Measurements from ENCODE around the gene EML6. TPM values are rescaled to one million over a fixed set of nuclear protein-coding genes. Genes with fewer than 3 reads are reported as not detected.

EML6 gene
- total and polyA plus RNA-seq, 4 donors: 0.94 to 5.1 (median 2.0) TPM

- ATAC-seq (ENCODE audit: insufficient read depth, low FRiP score) (no peak), DNase-seq (no peak)
- Histone ChIP-seq H3K27ac (ENCODE audit: low read depth in 1 of 2, low read length in 1 of 2) (no peak overlapping the region), H3K36me3 (ENCODE audit: control insufficient read depth in 4 of 4, insufficient read depth in 4 of 4, low read length in 4 of 4) (no peaks in the 10 kb centered on the region), H3K9ac (ENCODE audit: insufficient read depth in 1 of 2, low read length in 2 of 2) (no peak overlapping the region), H3K4me3 (no peak overlapping the region), H3K27me3 (ENCODE audit: control insufficient read depth in 3 of 3, insufficient read depth in 3 of 3, low read length in 2 of 3) (no peaks in the 10 kb centered on the region), H3K4me1 (ENCODE audit: control insufficient read depth in 5 of 5, insufficient read depth in 5 of 5, low read length in 5 of 5) (no peaks in the 10 kb centered on the region), H3K9me3 (ENCODE audit: control insufficient read depth in 4 of 4, insufficient read depth in 3 of 4, low read length in 3 of 4) (no peaks in the 10 kb centered on the region)
- WGBS, 2 donors: 75 to 83% methylated on average over 3 of the region's 3 CpGs
- TF ChIP-seq CTCF (IDR thresholded peaks at IDR 0.05; ENCODE audit: control extremely low read depth, extremely low read depth): no peak
Measured at GRCh38 chr2:54906716-54907115, 183.3 kb downstream of the EML6 start.

GRCh38 chr2:54907663-54908062 lies 184.2 kb downstream of the EML6 start:
- no peak for TF ChIP-seq CTCF (IDR thresholded peaks at IDR 0.05; ENCODE audit: control extremely low read depth, extremely low read depth)
- no peak for DNase-seq
- H3K9ac ChIP-seq (ENCODE audit: insufficient read depth in 1 of 2, low read length in 2 of 2): no peak overlapping the region
- 94 to 99% methylated on average over 1 of the region's 1 CpG for WGBS, 2 donors
- no peaks in the 10 kb centered on the region for H3K9me3 ChIP-seq (ENCODE audit: control insufficient read depth in 4 of 4, insufficient read depth in 3 of 4, low read length in 3 of 4)
- no peaks in the 10 kb centered on the region for H3K4me1 ChIP-seq (ENCODE audit: control insufficient read depth in 5 of 5, insufficient read depth in 5 of 5, low read length in 5 of 5)
- H3K4me3 ChIP-seq: no peak overlapping the region
- H3K27ac ChIP-seq (ENCODE audit: low read depth in 1 of 2, low read length in 1 of 2): no peak overlapping the region
- no peaks in the 10 kb centered on the region for H3K36me3 ChIP-seq (ENCODE audit: control insufficient read depth in 4 of 4, insufficient read depth in 4 of 4, low read length in 4 of 4)
- no peak for ATAC-seq (ENCODE audit: insufficient read depth, low FRiP score)
- H3K27me3 ChIP-seq (ENCODE audit: control insufficient read depth in 3 of 3, insufficient read depth in 3 of 3, low read length in 2 of 3): no peaks in the 10 kb centered on the region

GRCh38 chr2:54908591-54908990 lies 185.1 kb downstream of the EML6 start:
- Histone ChIP-seq H3K4me3 (no peak overlapping the region), H3K9me3 (ENCODE audit: control insufficient read depth in 4 of 4, insufficient read depth in 3 of 4, low read length in 3 of 4) (no peaks in the 10 kb centered on the region), H3K36me3 (ENCODE audit: control insufficient read depth in 4 of 4, insufficient read depth in 4 of 4, low read length in 4 of 4) (no peaks in the 10 kb centered on the region), H3K27me3 (ENCODE audit: control insufficient read depth in 3 of 3, insufficient read depth in 3 of 3, low read length in 2 of 3) (no peaks in the 10 kb centered on the region), H3K4me1 (ENCODE audit: control insufficient read depth in 5 of 5, insufficient read depth in 5 of 5, low read length in 5 of 5) (no peaks in the 10 kb centered on the region), H3K9ac (ENCODE audit: insufficient read depth in 1 of 2, low read length in 2 of 2) (no peak overlapping the region), H3K27ac (ENCODE audit: low read depth in 1 of 2, low read length in 1 of 2) (no peak overlapping the region)
- WGBS, 2 donors: 89 to 96% methylated on average over 6 of the region's 6 CpGs
- ATAC-seq (ENCODE audit: insufficient read depth, low FRiP score): no peak
- TF ChIP-seq CTCF (IDR thresholded peaks at IDR 0.05; ENCODE audit: control extremely low read depth, extremely low read depth): no peak
- no peak for DNase-seq

DNA sequence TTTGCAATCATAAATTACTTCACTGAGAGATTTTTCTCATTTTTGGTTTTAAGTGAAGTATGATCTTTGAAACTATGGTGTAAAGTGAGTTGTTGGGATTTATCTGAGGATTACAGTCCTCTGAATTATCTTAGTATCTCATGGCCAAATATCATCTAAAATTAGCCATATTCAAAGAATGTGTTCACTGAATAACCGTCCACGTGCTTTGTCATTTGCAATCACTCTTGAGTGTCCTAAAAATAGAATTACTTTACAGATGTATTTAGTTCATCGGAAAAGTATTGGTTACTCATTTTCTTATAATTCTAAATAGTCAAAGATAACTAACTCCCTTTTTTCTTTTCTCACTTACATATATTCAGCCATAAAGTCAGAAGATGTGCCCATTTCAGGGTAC lies 185.5 kb downstream of the EML6 start:
- WGBS, 2 donors: 68 to 85% methylated on average over 3 of the region's 3 CpGs
- Histone ChIP-seq H3K9ac (ENCODE audit: insufficient read depth in 1 of 2, low read length in 2 of 2) (no peak overlapping the region), H3K27ac (ENCODE audit: low read depth in 1 of 2, low read length in 1 of 2) (no peak overlapping the region), H3K36me3 (ENCODE audit: control insufficient read depth in 4 of 4, insufficient read depth in 4 of 4, low read length in 4 of 4) (no peaks in the 10 kb centered on the region), H3K27me3 (ENCODE audit: control insufficient read depth in 3 of 3, insufficient read depth in 3 of 3, low read length in 2 of 3) (no peaks in the 10 kb centered on the region), H3K4me1 (ENCODE audit: control insufficient read depth in 5 of 5, insufficient read depth in 5 of 5, low read length in 5 of 5) (no peaks in the 10 kb centered on the region), H3K9me3 (ENCODE audit: control insufficient read depth in 4 of 4, insufficient read depth in 3 of 4, low read length in 3 of 4) (no peaks in the 10 kb centered on the region), H3K4me3 (no peak overlapping the region)
- no peak for ATAC-seq (ENCODE audit: insufficient read depth, low FRiP score)
- DNase-seq: no peak
- TF ChIP-seq CTCF (IDR thresholded peaks at IDR 0.05; ENCODE audit: control extremely low read depth, extremely low read depth): no peak
